ENCODE measurements around the gene CDC42BPA.

- TF ChIP-seq, protein P1, sequence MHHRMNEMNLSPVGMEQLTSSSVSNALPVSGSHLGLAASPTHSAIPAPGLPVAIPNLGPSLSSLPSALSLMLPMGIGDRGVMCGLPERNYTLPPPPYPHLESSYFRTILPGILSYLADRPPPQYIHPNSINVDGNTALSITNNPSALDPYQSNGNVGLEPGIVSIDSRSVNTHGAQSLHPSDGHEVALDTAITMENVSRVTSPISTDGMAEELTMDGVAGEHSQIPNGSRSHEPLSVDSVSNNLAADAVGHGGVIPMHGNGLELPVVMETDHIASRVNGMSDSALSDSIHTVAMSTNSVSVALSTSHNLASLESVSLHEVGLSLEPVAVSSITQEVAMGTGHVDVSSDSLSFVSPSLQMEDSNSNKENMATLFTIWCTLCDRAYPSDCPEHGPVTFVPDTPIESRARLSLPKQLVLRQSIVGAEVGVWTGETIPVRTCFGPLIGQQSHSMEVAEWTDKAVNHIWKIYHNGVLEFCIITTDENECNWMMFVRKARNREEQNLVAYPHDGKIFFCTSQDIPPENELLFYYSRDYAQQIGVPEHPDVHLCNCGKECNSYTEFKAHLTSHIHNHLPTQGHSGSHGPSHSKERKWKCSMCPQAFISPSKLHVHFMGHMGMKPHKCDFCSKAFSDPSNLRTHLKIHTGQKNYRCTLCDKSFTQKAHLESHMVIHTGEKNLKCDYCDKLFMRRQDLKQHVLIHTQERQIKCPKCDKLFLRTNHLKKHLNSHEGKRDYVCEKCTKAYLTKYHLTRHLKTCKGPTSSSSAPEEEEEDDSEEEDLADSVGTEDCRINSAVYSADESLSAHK (CRISPR knock-in tag; IDR thresholded peaks at IDR 0.05; ENCODE audit: borderline replicate concordance), result no peak
- TF ChIP-seq, protein P2, sequence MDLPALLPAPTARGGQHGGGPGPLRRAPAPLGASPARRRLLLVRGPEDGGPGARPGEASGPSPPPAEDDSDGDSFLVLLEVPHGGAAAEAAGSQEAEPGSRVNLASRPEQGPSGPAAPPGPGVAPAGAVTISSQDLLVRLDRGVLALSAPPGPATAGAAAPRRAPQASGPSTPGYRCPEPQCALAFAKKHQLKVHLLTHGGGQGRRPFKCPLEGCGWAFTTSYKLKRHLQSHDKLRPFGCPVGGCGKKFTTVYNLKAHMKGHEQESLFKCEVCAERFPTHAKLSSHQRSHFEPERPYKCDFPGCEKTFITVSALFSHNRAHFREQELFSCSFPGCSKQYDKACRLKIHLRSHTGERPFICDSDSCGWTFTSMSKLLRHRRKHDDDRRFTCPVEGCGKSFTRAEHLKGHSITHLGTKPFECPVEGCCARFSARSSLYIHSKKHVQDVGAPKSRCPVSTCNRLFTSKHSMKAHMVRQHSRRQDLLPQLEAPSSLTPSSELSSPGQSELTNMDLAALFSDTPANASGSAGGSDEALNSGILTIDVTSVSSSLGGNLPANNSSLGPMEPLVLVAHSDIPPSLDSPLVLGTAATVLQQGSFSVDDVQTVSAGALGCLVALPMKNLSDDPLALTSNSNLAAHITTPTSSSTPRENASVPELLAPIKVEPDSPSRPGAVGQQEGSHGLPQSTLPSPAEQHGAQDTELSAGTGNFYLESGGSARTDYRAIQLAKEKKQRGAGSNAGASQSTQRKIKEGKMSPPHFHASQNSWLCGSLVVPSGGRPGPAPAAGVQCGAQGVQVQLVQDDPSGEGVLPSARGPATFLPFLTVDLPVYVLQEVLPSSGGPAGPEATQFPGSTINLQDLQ (CRISPR knock-in tag; IDR thresholded peaks at IDR 0.05), result no peak
- no peak for TF ChIP-seq POLR2AphosphoS5 (IDR thresholded peaks at IDR 0.05; ENCODE audit: low read depth, low read length)
- TF ChIP-seq ZNF776 (CRISPR knock-in tag; IDR thresholded peaks at IDR 0.05), result no peak
- no peak for TF ChIP-seq PCBP1 (IDR thresholded peaks at IDR 0.05; ENCODE audit: borderline replicate concordance, low read depth, low read length)
- TF ChIP-seq FOSL1 (CRISPR knock-in tag; IDR thresholded peaks at IDR 0.05; ENCODE audit: borderline replicate concordance), result no peak
- no peak for TF ChIP-seq ZNF24 (IDR thresholded peaks at IDR 0.05)
- no peak for TF ChIP-seq PAX8 (CRISPR knock-in tag; IDR thresholded peaks at IDR 0.05; ENCODE audit: borderline replicate concordance)
- no peak for TF ChIP-seq POLR2A (IDR thresholded peaks at IDR 0.05; ENCODE audit: insufficient read depth in 1 of 2, low read depth in 2 of 2, low read length in 2 of 2)
- TF ChIP-seq ARID2 (CRISPR knock-in tag; IDR thresholded peaks at IDR 0.05; ENCODE audit: borderline replicate concordance), result no peak
- no peak for TF ChIP-seq KDM5B (CRISPR knock-in tag; IDR thresholded peaks at IDR 0.05; ENCODE audit: borderline replicate concordance)
- TF ChIP-seq, protein P3, sequence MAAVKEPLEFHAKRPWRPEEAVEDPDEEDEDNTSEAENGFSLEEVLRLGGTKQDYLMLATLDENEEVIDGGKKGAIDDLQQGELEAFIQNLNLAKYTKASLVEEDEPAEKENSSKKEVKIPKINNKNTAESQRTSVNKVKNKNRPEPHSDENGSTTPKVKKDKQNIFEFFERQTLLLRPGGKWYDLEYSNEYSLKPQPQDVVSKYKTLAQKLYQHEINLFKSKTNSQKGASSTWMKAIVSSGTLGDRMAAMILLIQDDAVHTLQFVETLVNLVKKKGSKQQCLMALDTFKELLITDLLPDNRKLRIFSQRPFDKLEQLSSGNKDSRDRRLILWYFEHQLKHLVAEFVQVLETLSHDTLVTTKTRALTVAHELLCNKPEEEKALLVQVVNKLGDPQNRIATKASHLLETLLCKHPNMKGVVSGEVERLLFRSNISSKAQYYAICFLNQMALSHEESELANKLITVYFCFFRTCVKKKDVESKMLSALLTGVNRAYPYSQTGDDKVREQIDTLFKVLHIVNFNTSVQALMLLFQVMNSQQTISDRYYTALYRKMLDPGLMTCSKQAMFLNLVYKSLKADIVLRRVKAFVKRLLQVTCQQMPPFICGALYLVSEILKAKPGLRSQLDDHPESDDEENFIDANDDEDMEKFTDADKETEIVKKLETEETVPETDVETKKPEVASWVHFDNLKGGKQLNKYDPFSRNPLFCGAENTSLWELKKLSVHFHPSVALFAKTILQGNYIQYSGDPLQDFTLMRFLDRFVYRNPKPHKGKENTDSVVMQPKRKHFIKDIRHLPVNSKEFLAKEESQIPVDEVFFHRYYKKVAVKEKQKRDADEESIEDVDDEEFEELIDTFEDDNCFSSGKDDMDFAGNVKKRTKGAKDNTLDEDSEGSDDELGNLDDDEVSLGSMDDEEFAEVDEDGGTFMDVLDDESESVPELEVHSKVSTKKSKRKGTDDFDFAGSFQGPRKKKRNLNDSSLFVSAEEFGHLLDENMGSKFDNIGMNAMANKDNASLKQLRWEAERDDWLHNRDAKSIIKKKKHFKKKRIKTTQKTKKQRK (IDR thresholded peaks at IDR 0.05; ENCODE audit: low read length), result no peak
Observed at GRCh38 chr1:226958300-226958699, 360.0 kb downstream of the CDC42BPA start.
